Right lobe of liver (tissue), 6 donors: ENCODE results near the gene FGFR3. TPM values are rescaled to one million over a fixed set of nuclear protein-coding genes. Genes with fewer than 3 reads are reported as not detected.

Experiments
- ATAC-seq, 4 donors: fragments of 200-7000 bp; cut with Tn5 transposase; one replicate each; pipeline ENCODE4 v1.9.1; 2020; ENCODE audit warnings: mild to moderate bottlenecking in 4 of 4, moderate library complexity in 4 of 4
- DNase-seq, 3 donors: peaks; one replicate each; pipeline ENCODE4 v3.0.0-alpha.2; 2020
- H3K27ac ChIP-seq, 3 donors: fragments of 200-600 bp; one replicate each; pipeline ENCODE4 v1.8.0; 2022
- H3K27me3 ChIP-seq, 2 donors: fragments of 200-600 bp; one replicate each; pipeline ENCODE4 v1.8.0; 2022
- H3K36me3 ChIP-seq, 4 donors: fragments of 200-600 bp; sonication (generic) in 1 of 4; one replicate each; pipeline versions ENCODE4 v1.5.1 to v1.8.0; 2017 to 2022; ENCODE audit warnings: control low read depth in 1 of 4
- H3K4me1 ChIP-seq, 4 donors: fragments of 200-600 bp; sonication (generic) in 1 of 4; one replicate each; pipeline versions ENCODE4 v1.5.1 to v1.8.0; 2017 to 2022; ENCODE audit warnings: control low read depth in 1 of 4
- H3K4me3 ChIP-seq, 3 donors: fragments of 200-600 bp; one replicate each; pipeline ENCODE4 v1.8.0; 2022
- H3K9me3 ChIP-seq, 4 donors: fragments of 200-600 bp; sonication (generic) in 1 of 4; one replicate each; pipeline versions ENCODE4 v1.5.1 to v1.8.0; 2017 to 2022; ENCODE audit warnings: control low read depth in 1 of 4
- POLR2A ChIP-seq: fragments of 450-650 bp; IDR thresholded peaks from one replicate; pipeline ENCODE4 v1.6.1; 2017; ENCODE audit warnings: antibody characterized with exemption, mild to moderate bottlenecking
- WGBS: methylation state at CpG from one replicate; pipeline ENCODE4 v1.1.6; 2018; ENCODE audit warnings: low coverage, low lambda C conversion rate; ENCODE audit not compliant: insufficient coverage; ENCODE audit errors: missing lambda C conversion rate; 5-methylcytosine and 5-hydroxymethylcytosine counted together
- intact Hi-C, 2 donors: fragments of 100-400 bp; cut with DNase I; formaldehyde crosslinking; loops; one replicate each; pipeline versions ENCODE4 v1.11.2 to v1.14.1; 2022
- total RNA-seq, 6 experiments: library from RNA; depleted of rRNA in 2 of 6; stranded (reverse); fragments of >200 nt in 2 of 6; fragmentation: NEBNext Ultra II Directional in 3 of 6; extraction: Animal tissue kit (Norgen Biotek cat#: 25700) in 3 of 6; gene quantifications; one replicate each; pipeline versions ENCODE4 v1.1.0 to v1.2.4, GENCODE V29; 2016 to 2023
- TF ChIP-seq, protein P1 (sequence below), 4 donors: fragments of 200-600 bp in 3 of 4; fragments of 450-650 bp in 1 of 4; IDR thresholded peaks; one replicate each; pipeline versions ENCODE4 v1.5.1 to v1.8.0; 2016 to 2022; ENCODE audit warnings: antibody characterized with exemption in 4 of 4, mild to moderate bottlenecking in 2 of 4
- donor health status: DM: no; HTN: yes; CAD: no.
- donor health status: DM: no; HTN: no; CAD: no.
- donor health status: DM: no; HTN: no; CAD: no.
- donor health status: DM: no; HTN: yes; CAD: no.
- donor health status: DM: no; HTN: yes; CAD: no.

FGFR3 gene
- total RNA-seq, 6 experiments from 2014 or later, result 14.3 to 30.0 (median 25.7) TPM

GRCh38 chr4:1779588-1780382 is 13.3 kb upstream of the FGFR3 start:
- H3K27me3 ChIP-seq, result no peaks in the 10 kb centered on the region
- no CpG with 5 or more reads among the region's 18 CpGs for WGBS
- no peak for TF ChIP-seq POLR2A
- TF ChIP-seq, protein P1, sequence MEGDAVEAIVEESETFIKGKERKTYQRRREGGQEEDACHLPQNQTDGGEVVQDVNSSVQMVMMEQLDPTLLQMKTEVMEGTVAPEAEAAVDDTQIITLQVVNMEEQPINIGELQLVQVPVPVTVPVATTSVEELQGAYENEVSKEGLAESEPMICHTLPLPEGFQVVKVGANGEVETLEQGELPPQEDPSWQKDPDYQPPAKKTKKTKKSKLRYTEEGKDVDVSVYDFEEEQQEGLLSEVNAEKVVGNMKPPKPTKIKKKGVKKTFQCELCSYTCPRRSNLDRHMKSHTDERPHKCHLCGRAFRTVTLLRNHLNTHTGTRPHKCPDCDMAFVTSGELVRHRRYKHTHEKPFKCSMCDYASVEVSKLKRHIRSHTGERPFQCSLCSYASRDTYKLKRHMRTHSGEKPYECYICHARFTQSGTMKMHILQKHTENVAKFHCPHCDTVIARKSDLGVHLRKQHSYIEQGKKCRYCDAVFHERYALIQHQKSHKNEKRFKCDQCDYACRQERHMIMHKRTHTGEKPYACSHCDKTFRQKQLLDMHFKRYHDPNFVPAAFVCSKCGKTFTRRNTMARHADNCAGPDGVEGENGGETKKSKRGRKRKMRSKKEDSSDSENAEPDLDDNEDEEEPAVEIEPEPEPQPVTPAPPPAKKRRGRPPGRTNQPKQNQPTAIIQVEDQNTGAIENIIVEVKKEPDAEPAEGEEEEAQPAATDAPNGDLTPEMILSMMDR (IDR thresholded peaks at IDR 0.05), result no peak
- ATAC-seq (no peak), DNase-seq (no peak)
- no peaks in the 10 kb centered on the region for H3K36me3 ChIP-seq
- H3K4me1 ChIP-seq, result peaks cover 0 to 3% (median 0%) of the 10 kb centered on the region in 4 donors
- H3K27ac ChIP-seq, result no peak overlapping the region
- intact Hi-C loops, result no loop called here
- no peak overlapping the region for H3K4me3 ChIP-seq
- no peaks in the 10 kb centered on the region for H3K9me3 ChIP-seq

GRCh38 chr4:1780435-1780834 is 12.7 kb upstream of the FGFR3 start:
- DNase-seq (no peak), ATAC-seq (no peak)
- Histone ChIP-seq H3K4me1 (peaks cover 0 to 4% (median 0%) of the 10 kb centered on the region in 4 donors), H3K9me3 (no peaks in the 10 kb centered on the region), H3K36me3 (no peaks in the 10 kb centered on the region), H3K4me3 (no peak overlapping the region), H3K27ac (no peak overlapping the region), H3K27me3 (no peaks in the 10 kb centered on the region)
- no peak for TF ChIP-seq POLR2A
- TF ChIP-seq, protein P1 (IDR thresholded peaks at IDR 0.05), result no peak
- 75% methylated on average over 7 of the region's 14 CpGs for WGBS
- intact Hi-C loops, result no loop called here

GRCh38 chr4:1783015-1783414 is 10.1 kb upstream of the FGFR3 start:
- intact Hi-C loops, result no loop called here
- H3K9me3 ChIP-seq, result no peaks in the 10 kb centered on the region
- H3K4me3 ChIP-seq, result no peak overlapping the region
- 83% methylated on average over 1 of the region's 10 CpGs for WGBS
- no peak for TF ChIP-seq POLR2A
- TF ChIP-seq, protein P1 (IDR thresholded peaks at IDR 0.05), result no peak
- ATAC-seq, result no peak
- no peak for DNase-seq
- no peaks in the 10 kb centered on the region for H3K27me3 ChIP-seq
- no peak overlapping the region for H3K27ac ChIP-seq
- peaks cover 0 to 4% (median 0%) of the 10 kb centered on the region in 4 donors for H3K4me1 ChIP-seq
- no peaks in the 10 kb centered on the region for H3K36me3 ChIP-seq

GRCh38 chr4:1783970-1784369 is 9.1 kb upstream of the FGFR3 start:
- no peaks in the 10 kb centered on the region for H3K36me3 ChIP-seq
- no CpG with 5 or more reads among the region's 12 CpGs for WGBS
- peaks cover 0 to 4% (median 0%) of the 10 kb centered on the region in 4 donors for H3K4me1 ChIP-seq
- no peaks in the 10 kb centered on the region for H3K9me3 ChIP-seq
- TF ChIP-seq, protein P1 (IDR thresholded peaks at IDR 0.05), result no peak
- TF ChIP-seq POLR2A, result no peak
- ATAC-seq (no peak), DNase-seq (no peak)
- H3K4me3 ChIP-seq, result no peak overlapping the region
- no peak overlapping the region for H3K27ac ChIP-seq
- intact Hi-C loops, result no loop called here
- H3K27me3 ChIP-seq, result no peaks in the 10 kb centered on the region
